Measurements from ENCODE around the gene IFNE. TPM values are rescaled to one million over a fixed set of nuclear protein-coding genes. Genes with fewer than 3 reads are reported as not detected.

Gene IFNE, protein sequence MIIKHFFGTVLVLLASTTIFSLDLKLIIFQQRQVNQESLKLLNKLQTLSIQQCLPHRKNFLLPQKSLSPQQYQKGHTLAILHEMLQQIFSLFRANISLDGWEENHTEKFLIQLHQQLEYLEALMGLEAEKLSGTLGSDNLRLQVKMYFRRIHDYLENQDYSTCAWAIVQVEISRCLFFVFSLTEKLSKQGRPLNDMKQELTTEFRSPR
- total RNA-seq = not detected in 2 replicates

DNA sequence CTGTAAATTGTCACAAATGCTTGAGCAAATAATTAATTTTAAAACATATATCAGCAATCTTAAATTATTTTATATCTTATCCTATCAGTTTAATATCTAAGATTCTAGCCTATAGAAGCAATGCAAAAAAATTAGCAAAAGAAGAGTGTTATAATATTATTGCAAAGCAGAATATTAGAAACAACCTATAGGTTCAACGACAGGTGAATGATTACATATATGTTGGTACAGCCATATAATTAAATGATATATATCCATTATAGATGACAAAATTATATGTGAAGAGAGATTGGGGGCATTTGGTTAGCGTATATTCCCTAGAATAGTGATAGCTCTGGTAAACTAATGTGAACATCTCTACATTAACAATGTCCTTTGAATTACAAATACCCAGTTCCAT, at the start of gene IFNE:
TSS of gene IFNE (minus strand) at position 101 of the 400 bp plus-strand sequence. CDS start 619 bp downstream, outside the sequence.

DNA sequence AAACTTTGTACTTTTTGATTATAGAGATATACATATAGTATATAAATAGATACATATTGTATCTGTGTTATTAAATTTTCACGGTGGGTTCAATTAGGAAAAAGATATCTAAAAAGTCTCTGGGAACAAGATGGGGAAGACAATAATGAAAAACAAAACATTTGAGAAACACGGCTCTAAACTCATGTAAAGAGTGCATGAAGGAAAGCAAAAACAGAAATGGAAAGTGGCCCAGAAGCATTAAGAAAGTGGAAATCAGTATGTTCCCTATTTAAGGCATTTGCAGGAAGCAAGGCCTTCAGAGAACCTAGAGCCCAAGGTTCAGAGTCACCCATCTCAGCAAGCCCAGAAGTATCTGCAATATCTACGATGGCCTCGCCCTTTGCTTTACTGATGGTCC, 42.0 kb downstream of the IFNE start, which contains the start of gene IFNA1:
TSS of gene IFNA1 (plus strand) at position 301 of the 400 bp plus-strand sequence. CDS start at position 370, 69 bp downstream.

Other genes starting within 250 kb of the IFNE start
- not detected in 2 replicates for gene IFNA14, start 242.3 kb downstream of the IFNE start, total RNA-seq
- gene IFNA5, start 177.0 kb downstream of the IFNE start, total RNA-seq = not detected in 2 replicates
- gene KLHL9, start 146.9 kb downstream of the IFNE start, total RNA-seq = 25.3 and 26.6 TPM in 2 replicates
- gene IFNA6, start 131.4 kb downstream of the IFNE start, total RNA-seq = not detected in 2 replicates
- gene IFNA13, start 114.3 kb downstream of the IFNE start, total RNA-seq = not detected in 2 replicates
- gene IFNA2, start 96.9 kb downstream of the IFNE start, total RNA-seq = not detected in 2 replicates
- not detected in 2 replicates for gene IFNA8, start 73.2 kb downstream of the IFNE start, total RNA-seq
- gene IFNA1, start 41.9 kb downstream of the IFNE start, total RNA-seq = not detected in 2 replicates

Measured in mammary microvascular endothelial cell (primary cell).